Endothelial cell (in vitro differentiated cells): Measurements from ENCODE around the gene NUDT5. TPM values are rescaled to one million over a fixed set of nuclear protein-coding genes. Genes with fewer than 3 reads are reported as not detected.

Source experiments
- DNase-seq: peaks from one replicate; pipeline ENCODE4 v3.0.0; 2021; ENCODE audit warnings: low spot score
- H3K27ac Mint-ChIP-seq: one replicate; pipeline ENCODE4 v1.8.0; 2021; ENCODE audit warnings: mixed read lengths, inconsistent platforms; ENCODE audit not compliant: unreplicated experiment
- H3K27me3 Mint-ChIP-seq: one replicate; pipeline ENCODE4 v1.8.0; 2021; ENCODE audit warnings: mild to moderate bottlenecking, moderate library complexity, mixed read lengths, inconsistent platforms; ENCODE audit not compliant: unreplicated experiment
- H3K36me3 Mint-ChIP-seq: one replicate; pipeline ENCODE4 v1.8.0; 2021; ENCODE audit warnings: mild to moderate bottlenecking, low read depth, mixed read lengths, inconsistent platforms; ENCODE audit not compliant: unreplicated experiment
- H3K4me1 Mint-ChIP-seq: one replicate; pipeline ENCODE4 v1.8.0; 2021; ENCODE audit warnings: mild to moderate bottlenecking, mixed read lengths, inconsistent platforms; ENCODE audit not compliant: unreplicated experiment
- H3K4me3 Mint-ChIP-seq: one replicate; pipeline ENCODE4 v1.8.0; 2021; ENCODE audit warnings: mild to moderate bottlenecking, mixed read lengths, inconsistent platforms; ENCODE audit not compliant: unreplicated experiment
- H3K9me3 Mint-ChIP-seq: one replicate; pipeline ENCODE4 v1.8.0; 2021; ENCODE audit warnings: mixed read lengths, inconsistent platforms; ENCODE audit not compliant: unreplicated experiment
- total RNA-seq: library from RNA; stranded (reverse); fragmentation: NEBNext Ultra II Directional; extraction: Animal tissue kit (Norgen Biotek cat#: 25700); gene quantifications from one replicate; pipeline ENCODE4 v1.2.1, GENCODE V29; 2021; ENCODE audit not compliant: unreplicated experiment
- TF ChIP-seq, protein P1 (sequence below): fragments of 200-600 bp; sonication (generic); IDR thresholded peaks from one replicate; pipeline ENCODE4 v1.5.0; 2021; ENCODE audit warnings: antibody characterized with exemption; ENCODE audit not compliant: unreplicated experiment

NUDT5 gene
- total RNA-seq, 1 donor from 2014 or later, result 61.8 TPM

DNA sequence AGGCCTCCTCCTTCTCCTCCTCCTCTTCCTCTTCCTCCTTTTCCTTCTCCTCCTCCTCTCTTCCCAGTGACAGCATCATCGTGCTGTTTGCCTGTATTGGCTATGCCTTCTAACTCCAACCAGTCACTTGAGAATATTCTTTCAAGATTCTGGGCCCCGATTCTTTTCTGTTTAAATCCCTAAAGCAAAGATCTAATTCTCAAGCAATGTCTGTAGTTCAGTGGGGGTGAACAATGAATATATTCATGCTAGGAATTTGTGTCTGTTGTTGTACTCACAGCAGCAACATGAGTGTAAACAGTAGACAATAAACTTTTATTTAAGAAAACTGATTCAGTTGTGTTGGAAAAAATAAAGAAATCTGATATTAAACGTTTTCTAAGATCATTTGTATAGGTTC lies 30.7 kb downstream of the NUDT5 start:
- no peaks in the 10 kb centered on the region for H3K9me3 Mint-ChIP-seq

DNA sequence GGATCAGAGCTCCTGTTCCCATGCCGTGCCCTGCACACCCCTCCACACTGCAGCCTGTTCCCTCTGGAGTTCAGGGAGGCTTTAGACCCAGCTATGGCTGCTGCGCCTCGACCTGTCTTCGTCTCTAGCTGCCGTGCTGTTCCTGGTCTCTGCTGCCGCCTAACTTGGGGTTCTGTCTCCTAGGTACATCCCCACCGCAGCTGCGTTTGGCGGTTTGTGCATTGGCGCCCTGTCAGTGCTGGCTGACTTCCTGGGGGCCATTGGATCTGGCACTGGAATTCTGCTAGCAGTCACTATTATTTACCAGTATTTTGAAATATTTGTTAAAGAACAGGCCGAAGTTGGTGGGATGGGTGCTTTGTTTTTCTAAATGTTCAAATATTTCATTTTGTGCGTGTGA lies 31.6 kb downstream of the NUDT5 start:
- Mint-ChIP-seq H3K27ac (no peak overlapping the region), H3K27me3 (no peaks in the 10 kb centered on the region), H3K36me3 (peaks cover 15% of the 10 kb centered on the region), H3K4me1 (peaks cover 3% of the 10 kb centered on the region), H3K4me3 (no peak overlapping the region), H3K9me3 (no peaks in the 10 kb centered on the region)
- TF ChIP-seq, protein P1, sequence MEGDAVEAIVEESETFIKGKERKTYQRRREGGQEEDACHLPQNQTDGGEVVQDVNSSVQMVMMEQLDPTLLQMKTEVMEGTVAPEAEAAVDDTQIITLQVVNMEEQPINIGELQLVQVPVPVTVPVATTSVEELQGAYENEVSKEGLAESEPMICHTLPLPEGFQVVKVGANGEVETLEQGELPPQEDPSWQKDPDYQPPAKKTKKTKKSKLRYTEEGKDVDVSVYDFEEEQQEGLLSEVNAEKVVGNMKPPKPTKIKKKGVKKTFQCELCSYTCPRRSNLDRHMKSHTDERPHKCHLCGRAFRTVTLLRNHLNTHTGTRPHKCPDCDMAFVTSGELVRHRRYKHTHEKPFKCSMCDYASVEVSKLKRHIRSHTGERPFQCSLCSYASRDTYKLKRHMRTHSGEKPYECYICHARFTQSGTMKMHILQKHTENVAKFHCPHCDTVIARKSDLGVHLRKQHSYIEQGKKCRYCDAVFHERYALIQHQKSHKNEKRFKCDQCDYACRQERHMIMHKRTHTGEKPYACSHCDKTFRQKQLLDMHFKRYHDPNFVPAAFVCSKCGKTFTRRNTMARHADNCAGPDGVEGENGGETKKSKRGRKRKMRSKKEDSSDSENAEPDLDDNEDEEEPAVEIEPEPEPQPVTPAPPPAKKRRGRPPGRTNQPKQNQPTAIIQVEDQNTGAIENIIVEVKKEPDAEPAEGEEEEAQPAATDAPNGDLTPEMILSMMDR, result no peak
- DNase-seq, result no peak

More for the DNA sequence above, 30.7 kb downstream of the NUDT5 start:
- Mint-ChIP-seq H3K36me3 (peaks cover 15% of the 10 kb centered on the region), H3K27me3 (peaks cover 1% of the 10 kb centered on the region), H3K4me3 (no peak overlapping the region), H3K27ac (no peak overlapping the region), H3K4me1 (peaks cover 3% of the 10 kb centered on the region)
- DNase-seq, result no peak
- TF ChIP-seq, protein P1, result no peak

DNA sequence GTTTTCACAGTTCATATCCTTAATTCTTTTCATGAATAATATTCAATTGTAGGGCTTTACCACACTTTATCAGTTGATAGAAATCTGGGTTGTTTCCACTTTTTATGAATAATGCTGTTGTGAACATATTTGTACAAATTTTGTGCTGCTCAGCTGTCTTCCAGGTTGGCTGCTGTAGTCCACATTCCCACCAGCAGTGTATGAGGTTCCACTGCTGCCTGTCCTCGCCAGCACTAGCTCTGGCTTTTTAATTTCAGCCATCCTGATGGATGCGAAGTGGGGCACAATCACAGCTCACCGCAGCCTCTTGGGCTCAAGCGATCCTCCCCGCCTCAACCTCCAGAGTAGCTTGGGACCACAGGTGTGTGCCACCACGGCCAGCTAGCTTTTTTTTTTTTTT lies 32.8 kb downstream of the NUDT5 start:
- peaks cover 15% of the 10 kb centered on the region for H3K36me3 Mint-ChIP-seq
- H3K9me3 Mint-ChIP-seq, result no peaks in the 10 kb centered on the region
- DNase-seq, result no peak
- H3K27ac Mint-ChIP-seq, result no peak overlapping the region
- no peaks in the 10 kb centered on the region for H3K27me3 Mint-ChIP-seq
- TF ChIP-seq, protein P1, result no peak
- H3K4me3 Mint-ChIP-seq, result no peak overlapping the region
- H3K4me1 Mint-ChIP-seq, result peaks cover 3% of the 10 kb centered on the region

DNA sequence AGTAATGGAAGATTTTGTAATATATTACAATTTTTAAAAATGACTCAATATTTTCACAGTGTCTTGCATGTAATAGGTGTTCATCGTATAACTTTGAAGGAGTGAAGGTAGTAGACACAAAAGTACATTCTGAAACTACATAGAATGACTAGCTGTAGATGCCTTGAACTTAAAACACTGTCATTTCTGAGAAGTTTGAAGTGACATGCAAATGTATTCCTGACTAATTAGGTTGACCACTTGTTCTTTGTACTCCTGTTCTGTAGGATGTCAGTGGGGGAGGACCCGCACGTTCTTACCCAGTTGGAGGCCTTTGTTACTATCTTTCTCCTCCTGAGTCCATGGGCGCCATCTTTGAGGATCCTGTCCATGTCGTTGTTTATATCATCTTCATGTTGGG lies 35.0 kb downstream of the NUDT5 start:
- H3K27ac Mint-ChIP-seq, result no peak overlapping the region
- H3K36me3 Mint-ChIP-seq, result peaks cover 14% of the 10 kb centered on the region
- no peak overlapping the region for H3K4me3 Mint-ChIP-seq
- peaks cover 3% of the 10 kb centered on the region for H3K4me1 Mint-ChIP-seq
- TF ChIP-seq, protein P1, result no peak
- no peaks in the 10 kb centered on the region for H3K27me3 Mint-ChIP-seq
- DNase-seq, result no peak
- no peaks in the 10 kb centered on the region for H3K9me3 Mint-ChIP-seq

DNA sequence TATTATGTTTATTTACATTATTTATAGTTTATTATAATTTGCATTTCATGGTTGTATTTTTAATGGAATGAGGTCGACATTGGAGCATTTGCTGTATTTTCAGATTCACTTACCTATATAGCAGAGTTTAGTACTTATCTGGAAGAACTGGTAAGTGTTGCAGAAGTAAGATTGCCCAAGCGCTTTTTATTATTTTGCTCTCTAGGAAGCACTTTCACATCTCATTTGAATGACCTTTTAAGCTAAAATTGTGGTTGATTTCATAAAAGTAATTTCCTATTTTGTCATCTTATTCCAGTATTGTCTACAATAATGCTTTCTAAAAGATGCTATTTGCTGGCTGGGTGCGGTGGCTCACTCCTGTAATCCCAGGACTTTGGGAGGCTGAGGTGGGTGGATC lies 37.6 kb downstream of the NUDT5 start:
- Mint-ChIP-seq H3K27ac (no peak overlapping the region), H3K36me3 (peaks cover 14% of the 10 kb centered on the region), H3K9me3 (no peaks in the 10 kb centered on the region), H3K27me3 (no peaks in the 10 kb centered on the region), H3K4me3 (no peak overlapping the region), H3K4me1 (no peaks in the 10 kb centered on the region)
- no peak for DNase-seq
- TF ChIP-seq, protein P1, result no peak
